ENCODE data around the gene MED12L.
"Not testable (repeated sequence)": the region's sequence is repeated elsewhere in the genome, so short reads cannot be mapped to it uniquely, and the experiment has no call there.

The MED12L gene

GRCh38 chr3:151155409-151156128 lies 70.1 kb downstream of the MED12L start:
- H3K27me3 ChIP-seq (ENCODE audit: insufficient read depth, low read length) = no peaks in the 10 kb centered on the region
- no peaks in the 10 kb centered on the region for H3K36me3 ChIP-seq (ENCODE audit: insufficient read depth, low read length)
- H3K27ac ChIP-seq (ENCODE audit: low read depth, low read length) = no peak overlapping the region
- H3K79me2 ChIP-seq (ENCODE audit: control insufficient read depth, insufficient read depth, low read length, unreplicated experiment) = no peaks in the 10 kb centered on the region
- H3K4me3 ChIP-seq (ENCODE audit: low read depth, low read length) = no peak overlapping the region
- H3K4me1 ChIP-seq (ENCODE audit: control insufficient read depth, insufficient read depth, low read length, unreplicated experiment) = no peaks in the 10 kb centered on the region
- no peak overlapping the region for H2AFZ ChIP-seq (ENCODE audit: low read length, unreplicated experiment)

- no peaks in the 10 kb centered on the region for H3K4me1 ChIP-seq (ENCODE audit: control insufficient read depth, insufficient read depth, low read length, unreplicated experiment)
- H3K36me3 ChIP-seq (ENCODE audit: insufficient read depth, low read length) = no peaks in the 10 kb centered on the region
- no peaks in the 10 kb centered on the region for H3K79me2 ChIP-seq (ENCODE audit: control insufficient read depth, insufficient read depth, low read length, unreplicated experiment)
- no peaks in the 10 kb centered on the region for H3K27me3 ChIP-seq (ENCODE audit: insufficient read depth, low read length)
- no peak overlapping the region for H2AFZ ChIP-seq (ENCODE audit: low read length, unreplicated experiment)
- H3K27ac ChIP-seq (ENCODE audit: low read depth, low read length) = no peak overlapping the region
- H3K4me3 ChIP-seq (ENCODE audit: low read depth, low read length) = no peak overlapping the region
Observed at GRCh38 chr3:151156618-151157216, 71.3 kb downstream of the MED12L start.

- Histone ChIP-seq H2AFZ (ENCODE audit: low read length, unreplicated experiment) (no peak overlapping the region), H3K36me3 (ENCODE audit: insufficient read depth, low read length) (no peaks in the 10 kb centered on the region), H3K79me2 (ENCODE audit: control insufficient read depth, insufficient read depth, low read length, unreplicated experiment) (no peaks in the 10 kb centered on the region), H3K4me1 (ENCODE audit: control insufficient read depth, insufficient read depth, low read length, unreplicated experiment) (no peaks in the 10 kb centered on the region), H3K27ac (ENCODE audit: low read depth, low read length) (no peak overlapping the region), H3K4me3 (ENCODE audit: low read depth, low read length) (no peak overlapping the region), H3K27me3 (ENCODE audit: insufficient read depth, low read length) (no peaks in the 10 kb centered on the region)
Observed at GRCh38 chr3:151159806-151160205, 74.3 kb downstream of the MED12L start.

GRCh38 chr3:151165226-151165625 lies 79.8 kb downstream of the MED12L start:
- no peaks in the 10 kb centered on the region for H3K79me2 ChIP-seq (ENCODE audit: control insufficient read depth, insufficient read depth, low read length, unreplicated experiment)
- H2AFZ ChIP-seq (ENCODE audit: low read length, unreplicated experiment) = no peak overlapping the region
- H3K36me3 ChIP-seq (ENCODE audit: insufficient read depth, low read length) = no peaks in the 10 kb centered on the region
- no peak overlapping the region for H3K4me3 ChIP-seq (ENCODE audit: low read depth, low read length)
- H3K27ac ChIP-seq (ENCODE audit: low read depth, low read length) = no peak overlapping the region
- no peaks in the 10 kb centered on the region for H3K27me3 ChIP-seq (ENCODE audit: insufficient read depth, low read length)
- H3K4me1 ChIP-seq (ENCODE audit: control insufficient read depth, insufficient read depth, low read length, unreplicated experiment) = no peaks in the 10 kb centered on the region

GRCh38 chr3:151166161-151166560 lies 80.7 kb downstream of the MED12L start:
- Histone ChIP-seq H3K27me3 (ENCODE audit: insufficient read depth, low read length) (no peaks in the 10 kb centered on the region), H3K4me3 (ENCODE audit: low read depth, low read length) (no peak overlapping the region), H3K27ac (ENCODE audit: low read depth, low read length) (no peak overlapping the region), H3K79me2 (ENCODE audit: control insufficient read depth, insufficient read depth, low read length, unreplicated experiment) (no peaks in the 10 kb centered on the region), H2AFZ (ENCODE audit: low read length, unreplicated experiment) (no peak overlapping the region), H3K36me3 (ENCODE audit: insufficient read depth, low read length) (no peaks in the 10 kb centered on the region), H3K4me1 (ENCODE audit: control insufficient read depth, insufficient read depth, low read length, unreplicated experiment) (no peaks in the 10 kb centered on the region)

- H3K4me3 ChIP-seq (ENCODE audit: low read depth, low read length) = no peak overlapping the region
- no peak overlapping the region for H3K27ac ChIP-seq (ENCODE audit: low read depth, low read length)
- no peaks in the 10 kb centered on the region for H3K4me1 ChIP-seq (ENCODE audit: control insufficient read depth, insufficient read depth, low read length, unreplicated experiment)
- H3K79me2 ChIP-seq (ENCODE audit: control insufficient read depth, insufficient read depth, low read length, unreplicated experiment) = no peaks in the 10 kb centered on the region
- H3K27me3 ChIP-seq (ENCODE audit: insufficient read depth, low read length) = no peaks in the 10 kb centered on the region
- no peak overlapping the region for H2AFZ ChIP-seq (ENCODE audit: low read length, unreplicated experiment)
- H3K36me3 ChIP-seq (ENCODE audit: insufficient read depth, low read length) = no peaks in the 10 kb centered on the region
Observed at GRCh38 chr3:151168269-151169094, 83.0 kb downstream of the MED12L start.

GRCh38 chr3:151169262-151169947 lies 83.9 kb downstream of the MED12L start:
- H3K27ac ChIP-seq (ENCODE audit: low read depth, low read length) = no peak overlapping the region
- no peaks in the 10 kb centered on the region for H3K36me3 ChIP-seq (ENCODE audit: insufficient read depth, low read length)
- H3K4me1 ChIP-seq (ENCODE audit: control insufficient read depth, insufficient read depth, low read length, unreplicated experiment) = no peaks in the 10 kb centered on the region
- H3K27me3 ChIP-seq (ENCODE audit: insufficient read depth, low read length) = no peaks in the 10 kb centered on the region
- no peak overlapping the region for H2AFZ ChIP-seq (ENCODE audit: low read length, unreplicated experiment)
- H3K79me2 ChIP-seq (ENCODE audit: control insufficient read depth, insufficient read depth, low read length, unreplicated experiment) = no peaks in the 10 kb centered on the region
- no peak overlapping the region for H3K4me3 ChIP-seq (ENCODE audit: low read depth, low read length)

GRCh38 chr3:151169948-151170679 lies 84.7 kb downstream of the MED12L start:
- H3K79me2 ChIP-seq (ENCODE audit: control insufficient read depth, insufficient read depth, low read length, unreplicated experiment); H3K36me3 ChIP-seq (ENCODE audit: insufficient read depth, low read length); H3K27me3 ChIP-seq (ENCODE audit: insufficient read depth, low read length); H3K27ac ChIP-seq (ENCODE audit: low read depth, low read length); H3K4me1 ChIP-seq (ENCODE audit: control insufficient read depth, insufficient read depth, low read length, unreplicated experiment); H2AFZ ChIP-seq (ENCODE audit: low read length, unreplicated experiment); H3K4me3 ChIP-seq (ENCODE audit: low read depth, low read length): not testable (repeated sequence)

GRCh38 chr3:151171145-151171757 lies 85.8 kb downstream of the MED12L start:
- Histone ChIP-seq H3K4me3 (ENCODE audit: low read depth, low read length) (no peak overlapping the region), H3K4me1 (ENCODE audit: control insufficient read depth, insufficient read depth, low read length, unreplicated experiment) (no peaks in the 10 kb centered on the region), H3K36me3 (ENCODE audit: insufficient read depth, low read length) (no peaks in the 10 kb centered on the region), H2AFZ (ENCODE audit: low read length, unreplicated experiment) (no peak overlapping the region), H3K27ac (ENCODE audit: low read depth, low read length) (no peak overlapping the region), H3K79me2 (ENCODE audit: control insufficient read depth, insufficient read depth, low read length, unreplicated experiment) (no peaks in the 10 kb centered on the region), H3K27me3 (ENCODE audit: insufficient read depth, low read length) (no peaks in the 10 kb centered on the region)

GRCh38 chr3:151174351-151174750 lies 88.9 kb downstream of the MED12L start:
- H3K4me3 ChIP-seq (ENCODE audit: low read depth, low read length) = no peak overlapping the region
- no peaks in the 10 kb centered on the region for H3K79me2 ChIP-seq (ENCODE audit: control insufficient read depth, insufficient read depth, low read length, unreplicated experiment)
- no peak overlapping the region for H2AFZ ChIP-seq (ENCODE audit: low read length, unreplicated experiment)
- no peaks in the 10 kb centered on the region for H3K4me1 ChIP-seq (ENCODE audit: control insufficient read depth, insufficient read depth, low read length, unreplicated experiment)
- H3K27ac ChIP-seq (ENCODE audit: low read depth, low read length) = no peak overlapping the region
- no peaks in the 10 kb centered on the region for H3K27me3 ChIP-seq (ENCODE audit: insufficient read depth, low read length)
- H3K36me3 ChIP-seq (ENCODE audit: insufficient read depth, low read length) = no peaks in the 10 kb centered on the region

Measured in ACC112 (cell line).